Caki2 (cell line): ENCODE results near the gene VRK3. TPM values are rescaled to one million over a fixed set of nuclear protein-coding genes. Genes with fewer than 3 reads are reported as not detected.
"Not testable (repeated sequence)": the region's sequence is repeated elsewhere in the genome, so short reads cannot be mapped to it uniquely, and the experiment has no call there.

Experiments used
- DNase-seq: peaks from one replicate; pipeline ENCODE4 v3.0.0-alpha.2; 2015; ENCODE audit warnings: low read depth
- in situ Hi-C: cut with HindIII; loops from 2 replicates; pipeline ENCODE4 v1.10.0; 2016; ENCODE audit warnings: low sequenced_read_pairs, low pct_unique_long_range_greater_than_20kb, mixed read lengths
- total RNA-seq: library from RNA; depleted of rRNA; stranded (reverse); fragments of >200 nt; shearing (Covaris generic); gene quantifications from 2 replicates; pipeline ENCODE4 v1.2.3, GENCODE V29; 2014; ENCODE audit warnings: low replicate concordance; rRNA removed

The VRK3 gene, protein sequence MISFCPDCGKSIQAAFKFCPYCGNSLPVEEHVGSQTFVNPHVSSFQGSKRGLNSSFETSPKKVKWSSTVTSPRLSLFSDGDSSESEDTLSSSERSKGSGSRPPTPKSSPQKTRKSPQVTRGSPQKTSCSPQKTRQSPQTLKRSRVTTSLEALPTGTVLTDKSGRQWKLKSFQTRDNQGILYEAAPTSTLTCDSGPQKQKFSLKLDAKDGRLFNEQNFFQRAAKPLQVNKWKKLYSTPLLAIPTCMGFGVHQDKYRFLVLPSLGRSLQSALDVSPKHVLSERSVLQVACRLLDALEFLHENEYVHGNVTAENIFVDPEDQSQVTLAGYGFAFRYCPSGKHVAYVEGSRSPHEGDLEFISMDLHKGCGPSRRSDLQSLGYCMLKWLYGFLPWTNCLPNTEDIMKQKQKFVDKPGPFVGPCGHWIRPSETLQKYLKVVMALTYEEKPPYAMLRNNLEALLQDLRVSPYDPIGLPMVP
- total RNA-seq = 44.2 and 50.6 TPM in 2 replicates

- in situ Hi-C loops = no loop called here
- peak; percentile 100 for DNase-seq
Measured at GRCh38 chr19:50025022-50025793, at the start of gene VRK3. Gene VRK3, minus strand, starts transcription at chr19:50025372. Its CDS starts 9,210 bp downstream, at chr19:50016162.

DNA sequence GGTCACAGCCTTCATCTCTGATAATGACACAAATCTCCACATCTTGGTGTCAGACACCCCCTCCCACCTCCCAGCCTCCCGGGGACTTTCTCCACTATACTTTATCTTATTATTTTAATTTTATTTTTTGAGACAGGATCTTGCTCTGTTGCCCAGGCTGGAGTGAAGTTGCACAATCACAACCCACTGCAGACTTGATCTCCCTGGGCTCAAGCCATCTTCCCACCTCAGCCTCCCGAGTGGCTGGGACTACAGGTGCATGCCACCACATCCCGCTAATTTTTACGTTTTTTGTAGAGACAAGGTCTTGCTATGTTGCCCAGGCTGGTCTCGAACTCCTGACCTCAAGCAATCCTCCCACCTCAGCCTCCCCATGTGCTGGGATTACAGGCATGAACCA lies 43.2 kb upstream of the VRK3 start:
- in situ Hi-C loops, DNase-seq: not testable (repeated sequence)

DNA sequence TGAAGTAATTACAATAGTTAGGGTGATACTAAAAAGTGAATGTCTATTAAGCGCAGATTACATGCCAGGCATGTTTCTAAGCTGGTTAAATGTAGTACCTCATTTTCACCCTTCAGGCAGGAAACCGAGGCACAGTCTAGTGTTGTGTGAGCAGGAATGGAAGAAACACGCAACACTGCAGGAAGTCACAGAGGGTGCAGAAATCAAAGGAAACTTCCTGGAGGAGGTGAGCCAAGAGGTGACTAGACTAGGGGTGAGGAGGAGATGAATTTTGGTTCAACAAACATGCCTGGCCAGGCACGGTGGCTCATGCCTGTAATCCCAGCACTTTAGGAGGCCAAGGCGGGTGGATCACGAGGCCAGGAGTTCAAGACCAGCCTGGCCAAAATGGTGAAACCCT lies 42.4 kb upstream of the VRK3 start:
- in situ Hi-C loops = no loop called here
- DNase-seq = no peak

DNA sequence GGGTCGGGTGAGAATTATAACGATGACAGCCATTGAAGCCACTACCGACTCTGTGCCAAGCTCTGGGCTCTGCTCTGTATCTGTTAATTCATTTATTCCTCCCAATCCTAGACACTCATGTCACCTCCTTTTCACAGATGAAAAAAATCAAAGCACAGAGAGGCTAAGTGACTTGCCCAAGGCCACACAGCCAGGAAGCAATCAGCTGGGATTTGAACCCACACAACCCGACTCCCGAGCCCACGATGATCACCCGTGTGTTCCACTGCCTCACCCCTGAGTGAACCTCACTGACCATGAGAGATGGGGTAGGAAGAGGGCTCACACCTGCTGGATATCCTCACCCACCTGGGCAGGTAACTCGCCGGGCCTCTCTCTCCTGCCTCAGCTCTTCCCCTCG lies 40.8 kb upstream of the VRK3 start:
- no peak for DNase-seq
- in situ Hi-C loops = no loop called here

GRCh38 chr19:50061650-50062049 lies 36.5 kb upstream of the VRK3 start:
- in situ Hi-C loops = no loop called here
- no peak for DNase-seq

- in situ Hi-C loops = no loop called here
- DNase-seq = no peak
Measured at GRCh38 chr19:50060107-50060506, 34.9 kb upstream of the VRK3 start.

- peak; percentile 19 for DNase-seq
- in situ Hi-C loops = no loop called here
Measured at GRCh38 chr19:50059045-50059444, 33.9 kb upstream of the VRK3 start.

DNA sequence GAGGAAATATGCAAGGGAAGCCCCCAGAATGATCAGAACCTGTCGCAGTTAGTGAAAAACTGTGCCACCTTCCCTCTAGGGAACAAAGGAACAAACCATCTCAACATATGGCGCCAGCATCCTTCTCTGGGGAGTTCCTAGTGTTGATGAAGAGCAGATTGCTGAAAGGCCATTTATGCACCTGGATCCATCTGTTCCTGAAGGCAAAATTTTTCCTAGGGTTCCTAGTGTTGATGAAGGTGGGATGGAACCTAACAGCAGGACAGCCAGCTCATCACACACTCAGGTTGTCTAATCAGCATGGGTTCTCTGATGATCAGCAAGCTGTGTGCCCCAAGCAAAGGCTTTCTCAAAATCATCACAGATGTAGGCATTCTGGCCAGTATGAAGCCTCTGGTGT lies 33.3 kb upstream of the VRK3 start:
- in situ Hi-C loops = no loop called here
- no peak for DNase-seq

GRCh38 chr19:50053119-50053518 lies 27.9 kb upstream of the VRK3 start:
- in situ Hi-C loops = no loop called here
- DNase-seq = no peak

DNA sequence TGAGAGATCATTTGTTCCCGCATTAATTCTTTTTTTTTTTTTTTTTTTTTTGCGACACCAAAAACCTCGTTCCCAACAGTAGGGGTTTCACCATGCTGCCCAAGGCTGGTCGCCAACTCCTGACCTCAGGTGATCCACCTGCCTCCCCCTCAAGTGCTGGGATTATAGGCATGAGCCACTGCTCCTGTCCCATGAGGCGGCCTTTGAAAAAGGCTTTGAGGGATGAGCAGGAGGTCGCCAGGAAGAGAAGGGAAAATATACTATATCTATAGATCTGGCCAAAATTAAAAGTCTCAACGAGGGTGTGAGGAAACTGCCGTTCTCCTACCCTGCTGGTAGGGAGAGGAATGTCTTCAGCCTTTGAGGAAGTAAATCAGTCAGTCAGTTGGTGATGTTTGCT lies 26.8 kb upstream of the VRK3 start:
- DNase-seq = no peak
- in situ Hi-C loops = no loop called here

GRCh38 chr19:50051228-50051895 lies 26.2 kb upstream of the VRK3 start:
- in situ Hi-C loops, DNase-seq: not testable (repeated sequence)

DNA sequence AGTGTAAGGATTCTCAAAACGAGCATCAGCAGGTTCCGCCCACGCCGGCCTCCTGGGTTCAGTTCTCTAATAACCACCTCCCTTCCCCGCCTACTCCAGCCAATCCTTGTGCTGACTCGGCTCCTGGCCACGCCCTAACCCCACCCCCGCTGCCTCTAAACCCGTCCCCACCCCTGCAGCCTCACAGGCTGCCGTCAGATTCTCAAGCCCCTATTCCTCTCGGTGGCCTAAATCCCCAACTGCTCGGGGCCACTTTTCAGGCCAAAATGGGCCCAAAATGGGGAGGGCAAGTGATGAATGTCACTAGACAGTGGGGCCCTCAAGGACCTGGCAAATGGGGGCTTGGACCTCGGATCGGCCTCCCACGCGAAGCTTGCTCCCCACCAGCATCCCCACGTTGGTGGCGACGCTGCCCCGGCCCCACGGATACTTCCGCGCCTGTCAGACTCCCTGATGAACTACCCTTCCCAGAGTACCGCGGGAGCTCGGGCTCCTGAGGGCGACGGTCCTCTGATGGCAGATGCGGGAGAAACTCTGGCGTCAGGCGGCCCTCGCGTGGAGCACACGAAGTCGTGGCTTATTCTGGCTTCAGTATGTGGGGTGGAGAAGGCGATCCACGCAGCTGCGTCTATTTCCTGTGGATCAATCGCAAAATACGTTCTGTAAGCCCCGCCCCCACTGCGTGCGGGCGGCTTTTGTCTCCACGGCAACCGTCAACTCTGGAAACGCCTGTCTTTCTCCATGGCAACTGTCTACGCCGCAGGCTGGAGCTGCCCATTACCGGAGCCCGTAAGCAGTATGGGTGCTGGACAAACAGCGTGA lies 25.4 kb upstream of the VRK3 start:
- no peak for DNase-seq
- in situ Hi-C loops = no loop called here

- no peak for DNase-seq
- in situ Hi-C loops = no loop called here
Measured at GRCh38 chr19:50047671-50048070, 22.5 kb upstream of the VRK3 start.

GRCh38 chr19:50046649-50047503 lies 21.7 kb upstream of the VRK3 start:
- no peak for DNase-seq
- in situ Hi-C loops = no loop called here

DNA sequence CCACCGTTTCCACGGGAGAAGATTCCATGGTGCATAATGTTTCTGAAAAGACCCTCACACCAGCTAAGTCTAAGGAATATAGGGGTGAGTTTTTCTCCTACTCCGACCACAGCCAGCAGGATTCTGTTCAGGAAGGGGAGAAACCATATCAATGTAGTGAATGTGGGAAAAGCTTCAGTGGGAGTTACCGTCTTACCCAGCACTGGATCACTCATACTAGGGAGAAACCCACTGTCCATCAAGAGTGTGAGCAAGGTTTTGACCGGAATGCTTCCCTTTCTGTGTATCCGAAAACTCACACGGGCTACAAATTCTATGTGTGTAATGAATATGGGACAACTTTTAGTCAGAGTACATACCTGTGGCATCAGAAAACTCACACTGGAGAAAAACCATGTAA lies 19.8 kb upstream of the VRK3 start:
- in situ Hi-C loops = no loop called here
- no peak for DNase-seq

DNA sequence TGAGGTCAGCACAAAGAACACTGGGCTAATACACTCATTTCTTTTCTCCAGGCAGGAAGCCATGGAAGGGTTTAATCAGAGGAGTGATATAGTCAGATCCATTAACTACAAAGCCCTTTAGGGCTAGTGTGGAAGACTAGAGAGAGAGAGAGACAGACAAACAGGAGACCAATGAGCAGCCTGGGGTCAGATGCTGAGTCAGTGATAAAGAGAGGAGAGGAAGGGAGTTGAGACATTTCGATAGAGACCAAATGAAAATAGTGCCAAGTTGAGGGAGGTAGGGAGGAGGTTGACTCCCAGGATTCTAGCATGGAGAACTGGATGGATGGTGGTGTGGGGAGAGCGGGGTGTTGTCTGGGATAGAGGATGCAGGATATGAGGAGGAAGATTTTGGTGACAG lies 18.8 kb upstream of the VRK3 start:
- in situ Hi-C loops = no loop called here
- DNase-seq = no peak

- DNase-seq = no peak
- in situ Hi-C loops = no loop called here
Measured at GRCh38 chr19:50042363-50043024, 17.3 kb upstream of the VRK3 start.
